Neuronal stem cell (in vitro differentiated cells): ENCODE data around the gene TMEM132E.

ENCODE experiments used
- DNase-seq: peaks from one replicate; pipeline ENCODE4 v3.0.0-alpha.2; 2013; ENCODE audit warnings: low spot score
- H2AFZ ChIP-seq: one replicate; pipeline ENCODE4 v1.6.1; 2013; ENCODE audit warnings: mild to moderate bottlenecking, low read length, inconsistent platforms
- H2AK5ac ChIP-seq: 2 replicates; pipeline ENCODE4 v1.6.1; 2013; ENCODE audit warnings: low read depth, mild to moderate bottlenecking, inconsistent platforms, low read length, moderate library complexity, mixed read lengths
- H2BK120ac ChIP-seq: 2 replicates; pipeline ENCODE4 v1.6.1; 2013; ENCODE audit warnings: low read depth, mild to moderate bottlenecking, inconsistent platforms, low read length, moderate library complexity, mixed read lengths
- H2BK12ac ChIP-seq: one replicate; pipeline ENCODE4 v1.6.1; 2013; ENCODE audit warnings: low read length, inconsistent platforms
- H2BK15ac ChIP-seq: 2 replicates; pipeline ENCODE4 v1.6.1; 2013; ENCODE audit warnings: mild to moderate bottlenecking, low read length, inconsistent platforms, mixed read lengths
- H2BK5ac ChIP-seq: one replicate; pipeline ENCODE4 v1.6.1; 2013; ENCODE audit warnings: inconsistent platforms, mild to moderate bottlenecking, low read length, moderate library complexity
- H3K14ac ChIP-seq: one replicate; pipeline ENCODE4 v1.6.1; 2013; ENCODE audit warnings: low read length, inconsistent platforms
- H3K18ac ChIP-seq: 2 replicates; pipeline ENCODE4 v1.6.1; 2013; ENCODE audit warnings: low read length, inconsistent platforms
- H3K23ac ChIP-seq: 2 replicates; pipeline ENCODE4 v1.6.1; 2013; ENCODE audit warnings: low read depth, mild to moderate bottlenecking, mixed read lengths, low read length, inconsistent platforms; ENCODE audit not compliant: poor library complexity
- H3K27ac ChIP-seq: replicated peaks from 3 replicates; pipeline ENCODE4 v1.5.1; 2013; ENCODE audit warnings: low read length, inconsistent platforms
- H3K27me3 ChIP-seq, 3 experiments: 2 replicates each; pipeline ENCODE4 v1.6.1; 2013; ENCODE audit warnings: low read length in 3 of 3, mild to moderate bottlenecking in 2 of 3, inconsistent platforms in 1 of 3, low read depth in 1 of 3, mixed read lengths in 1 of 3, moderate library complexity in 1 of 3; ENCODE audit not compliant: control insufficient read depth in 3 of 3, insufficient read depth in 3 of 3
- H3K36me3 ChIP-seq, 2 donors: replicated peaks in 1 of 2; 2 replicates each; pipeline ENCODE4 v1.6.1; 2013; ENCODE audit warnings: low read length in 2 of 2; ENCODE audit not compliant: control insufficient read depth in 2 of 2, insufficient read depth in 2 of 2
- H3K4ac ChIP-seq: 2 replicates; pipeline ENCODE4 v1.6.1; 2013; ENCODE audit warnings: inconsistent platforms, mild to moderate bottlenecking, low read length, moderate library complexity
- H3K4me1 ChIP-seq, 2 donors: 1 replicate in 1 of 2; 2 replicates in 1 of 2; pipeline ENCODE4 v1.6.1; 2013; ENCODE audit warnings: low read length in 2 of 2, low read depth in 1 of 2; ENCODE audit not compliant: control insufficient read depth in 2 of 2, insufficient read depth in 1 of 2
- H3K4me2 ChIP-seq: one replicate; pipeline ENCODE4 v1.6.1; 2013; ENCODE audit warnings: mild to moderate bottlenecking, low read length, inconsistent platforms; ENCODE audit not compliant: insufficient read depth, poor library complexity, severe bottlenecking
- H3K4me3 ChIP-seq, 2 donors: 2 replicates each; pipeline ENCODE4 v1.5.1; 2013; ENCODE audit warnings: low read length in 2 of 2, mild to moderate bottlenecking in 2 of 2, inconsistent platforms in 1 of 2, moderate library complexity in 1 of 2
- H3K79me1 ChIP-seq: one replicate; pipeline ENCODE4 v1.6.1; 2013; ENCODE audit warnings: low read depth, mild to moderate bottlenecking, inconsistent platforms, low read length, moderate library complexity
- H3K9ac ChIP-seq: one replicate; pipeline ENCODE4 v1.6.1; 2013; ENCODE audit warnings: mild to moderate bottlenecking, low read depth, low read length, inconsistent platforms; ENCODE audit not compliant: poor library complexity
- H3K9me3 ChIP-seq, 2 donors: replicated peaks in 1 of 2; 2 replicates each; pipeline versions ENCODE3 to v1.6.1; 2013; ENCODE audit warnings: low read length in 2 of 2, mild to moderate bottlenecking in 2 of 2, inconsistent platforms in 1 of 2, low read depth in 1 of 2, mixed read lengths in 1 of 2, moderate library complexity in 1 of 2; ENCODE audit not compliant: control insufficient read depth in 2 of 2, insufficient read depth in 1 of 2
- H4K8ac ChIP-seq: one replicate; pipeline ENCODE4 v1.6.1; 2013; ENCODE audit warnings: low read depth, mild to moderate bottlenecking, inconsistent platforms, low read length, moderate library complexity
- H4K91ac ChIP-seq: one replicate; pipeline ENCODE4 v1.6.1; 2013; ENCODE audit warnings: low read length, low read depth, mild to moderate bottlenecking, inconsistent platforms; ENCODE audit not compliant: poor library complexity
- WGBS, 2 donors: extraction: QIAGEN DNeasy Blood & Tissue Kit; methylation state at CpG; one replicate each; pipeline ENCODE4 v1.1.7; 2013; ENCODE audit warnings: missing lambda C conversion rate in 2 of 2, mixed read lengths in 1 of 2; ENCODE audit not compliant: insufficient read length in 2 of 2, insufficient replicate concordance in 1 of 2; ENCODE audit errors: extremely low coverage in 2 of 2; 5-methylcytosine and 5-hydroxymethylcytosine counted together

TMEM132E gene

DNA sequence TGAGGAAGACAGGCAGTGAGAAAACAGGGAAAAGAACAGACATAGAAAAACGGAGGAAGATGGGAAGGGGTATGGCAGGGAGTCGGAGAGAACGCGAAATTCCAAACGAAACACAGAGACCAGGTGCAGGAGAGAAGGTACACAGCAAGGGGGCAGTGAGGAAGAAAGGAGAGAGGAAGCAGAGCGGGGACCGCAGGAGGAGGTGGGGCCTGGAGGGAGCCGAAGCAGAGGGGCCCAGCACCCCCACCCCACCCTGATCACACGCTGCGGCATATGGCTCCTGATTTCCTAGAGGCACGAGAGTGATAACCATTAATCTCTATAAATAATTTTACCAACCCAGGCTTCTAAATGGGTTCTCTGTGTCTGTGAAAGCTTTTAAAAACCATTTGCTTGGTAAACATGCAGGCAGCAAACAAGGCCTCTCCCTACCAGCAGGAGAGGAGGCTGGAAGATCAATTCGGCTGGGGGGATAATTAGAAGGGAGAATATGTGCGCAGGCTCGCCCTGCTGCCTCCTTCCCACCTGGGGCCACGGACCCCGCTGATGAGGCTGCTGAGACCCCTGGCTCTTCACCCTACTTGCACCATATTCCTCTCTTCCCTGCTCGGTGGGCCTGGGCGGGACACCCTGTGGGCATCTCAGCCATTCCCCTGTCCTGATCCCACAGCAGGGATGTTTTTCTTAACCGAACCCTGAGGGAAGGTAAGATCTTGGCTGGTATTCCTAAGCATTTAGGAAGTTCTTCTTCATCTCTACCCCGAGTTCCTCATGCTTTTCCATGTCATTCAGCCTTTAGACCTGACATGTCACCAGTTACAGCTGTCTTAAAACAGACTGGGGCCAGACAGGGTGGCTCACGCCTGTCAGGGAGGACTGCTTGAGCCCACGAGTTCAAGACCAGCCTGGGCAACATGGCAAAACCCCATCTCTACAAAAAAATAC, 86.7 kb downstream of the TMEM132E start:
- H3K9ac ChIP-seq, result no peak overlapping the region
- H3K4ac ChIP-seq, result no peak overlapping the region
- no peak overlapping the region for H4K91ac ChIP-seq
- no peaks in the 10 kb centered on the region for H3K9me3 ChIP-seq
- H2BK120ac ChIP-seq, result no peak overlapping the region
- H3K27ac ChIP-seq, result no peak overlapping the region
- no peaks in the 10 kb centered on the region for H3K36me3 ChIP-seq
- H3K14ac ChIP-seq, result no peak overlapping the region
- peaks cover 0 to 19% (median 2%) of the 10 kb centered on the region in 3 experiments for H3K27me3 ChIP-seq
- no peak overlapping the region for H3K23ac ChIP-seq
- no peak overlapping the region for H2BK12ac ChIP-seq
- peak overlapping the region; percentile 11 for H3K4me2 ChIP-seq
- H2AK5ac ChIP-seq, result no peak overlapping the region
- no peak overlapping the region for H2BK15ac ChIP-seq
- H3K79me1 ChIP-seq, result no peaks in the 10 kb centered on the region
- H3K18ac ChIP-seq, result peak overlapping the region; percentile 39
- H2BK5ac ChIP-seq, result no peak overlapping the region
- no peak for DNase-seq
- H4K8ac ChIP-seq, result no peak overlapping the region
- H3K4me3 ChIP-seq, result no peak overlapping the region
- peaks cover 0 to 5% of the 10 kb centered on the region in 2 donors for H3K4me1 ChIP-seq
- no peak overlapping the region for H2AFZ ChIP-seq
- WGBS, 2 donors, result no CpG with 5 or more reads among the region's 22 CpGs

DNA sequence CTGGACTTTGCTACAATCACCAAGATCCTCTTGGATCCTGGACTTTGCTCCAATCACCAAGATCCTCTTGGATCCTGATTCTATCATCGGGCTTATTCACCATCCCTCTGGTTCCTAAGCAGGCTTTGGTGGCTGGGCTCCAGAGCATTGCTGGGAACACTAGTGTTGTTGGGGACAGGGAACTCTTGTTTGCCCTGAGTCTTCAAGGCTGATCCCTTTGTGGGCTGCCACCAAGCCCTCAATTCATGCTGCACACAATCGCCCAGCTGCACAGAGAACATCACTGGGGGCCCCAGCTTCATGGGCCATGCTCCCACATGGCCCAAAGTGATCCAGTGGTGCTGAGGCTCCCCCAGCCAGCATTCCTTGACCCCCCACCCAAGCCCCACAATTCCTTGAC, 88.3 kb downstream of the TMEM132E start:
- Histone ChIP-seq H2BK120ac (no peak overlapping the region), H3K9ac (no peak overlapping the region), H2BK15ac (no peak overlapping the region), H3K4ac (no peak overlapping the region), H2AFZ (no peak overlapping the region), H2AK5ac (no peak overlapping the region), H3K4me1 (peaks cover 0 to 5% of the 10 kb centered on the region in 2 donors), H3K36me3 (no peaks in the 10 kb centered on the region), H3K23ac (no peak overlapping the region), H3K79me1 (no peaks in the 10 kb centered on the region), H4K91ac (no peak overlapping the region), H3K4me2 (no peak overlapping the region), H3K9me3 (no peaks in the 10 kb centered on the region), H3K18ac (no peak overlapping the region), H2BK5ac (no peak overlapping the region), H3K14ac (no peak overlapping the region), H3K4me3 (no peak overlapping the region), H3K27ac (no peak overlapping the region), H4K8ac (no peak overlapping the region), H2BK12ac (no peak overlapping the region), H3K27me3 (peaks cover 0 to 22% (median 2%) of the 10 kb centered on the region in 3 experiments)
- no CpG with 5 or more reads among the region's 2 CpGs for WGBS, 2 donors
- no peak for DNase-seq

DNA sequence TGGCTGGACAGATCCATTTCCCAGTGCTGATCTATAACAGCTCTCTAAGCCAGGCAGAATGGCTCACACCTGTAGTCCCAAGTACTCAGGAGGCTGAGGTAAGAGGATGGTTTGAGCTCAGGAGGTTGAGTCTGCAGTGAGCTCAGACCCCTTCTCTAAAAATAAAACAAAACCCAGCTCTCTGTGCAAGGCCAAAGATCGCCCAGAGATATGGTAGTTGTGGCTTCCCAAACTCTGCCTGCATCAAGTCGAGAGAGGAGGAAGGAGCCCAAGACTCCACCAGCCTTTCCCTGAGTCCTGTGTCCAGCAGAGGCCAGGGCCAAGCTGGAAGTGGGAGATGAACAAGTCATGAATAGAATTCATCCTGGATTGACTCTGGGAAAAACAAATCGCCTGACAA, 88.8 kb downstream of the TMEM132E start:
- H3K18ac ChIP-seq, result no peak overlapping the region
- no peak overlapping the region for H2BK12ac ChIP-seq
- no peak overlapping the region for H3K9ac ChIP-seq
- no peak overlapping the region for H2BK15ac ChIP-seq
- no peak overlapping the region for H3K4me2 ChIP-seq
- no peaks in the 10 kb centered on the region for H3K9me3 ChIP-seq
- H3K36me3 ChIP-seq, result no peaks in the 10 kb centered on the region
- no peak overlapping the region for H3K23ac ChIP-seq
- H4K91ac ChIP-seq, result no peak overlapping the region
- H3K4me3 ChIP-seq, result no peak overlapping the region
- H3K4ac ChIP-seq, result no peak overlapping the region
- DNase-seq, result no peak
- peaks cover 0 to 5% of the 10 kb centered on the region in 2 donors for H3K4me1 ChIP-seq
- no peak overlapping the region for H2BK5ac ChIP-seq
- no peak overlapping the region for H4K8ac ChIP-seq
- H3K27me3 ChIP-seq, result peaks cover 0 to 22% (median 2%) of the 10 kb centered on the region in 3 experiments
- no peaks in the 10 kb centered on the region for H3K79me1 ChIP-seq
- no CpG with 5 or more reads among the region's 3 CpGs for WGBS, 2 donors
- H3K14ac ChIP-seq, result no peak overlapping the region
- no peak overlapping the region for H3K27ac ChIP-seq
- no peak overlapping the region for H2AFZ ChIP-seq
- no peak overlapping the region for H2BK120ac ChIP-seq
- H2AK5ac ChIP-seq, result no peak overlapping the region

DNA sequence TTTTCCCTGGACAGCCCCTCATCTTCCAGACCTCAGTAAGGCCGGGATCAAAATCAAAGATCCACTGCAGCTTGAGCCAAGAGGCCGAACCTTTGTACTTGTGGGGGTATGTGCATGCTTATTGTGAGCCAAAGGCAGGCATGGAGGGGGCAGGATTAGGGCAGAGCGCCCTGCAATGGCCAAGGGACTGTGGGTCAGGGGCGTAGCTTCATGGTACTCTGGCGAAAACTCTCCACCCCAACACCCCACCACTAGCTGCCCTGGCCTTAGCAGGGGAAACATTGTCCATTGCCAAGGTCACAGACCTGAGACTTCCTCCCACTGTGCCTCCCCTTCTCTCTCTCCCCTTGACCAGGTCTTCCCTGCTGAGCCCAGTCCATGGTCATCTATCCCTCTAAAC, 90.1 kb downstream of the TMEM132E start:
- Histone ChIP-seq H3K79me1 (no peaks in the 10 kb centered on the region), H2BK5ac (no peak overlapping the region), H4K91ac (no peak overlapping the region), H3K4me3 (no peak overlapping the region), H2AFZ (no peak overlapping the region), H2BK15ac (no peak overlapping the region), H2BK120ac (no peak overlapping the region), H3K36me3 (no peaks in the 10 kb centered on the region), H3K4me2 (no peak overlapping the region), H3K14ac (no peak overlapping the region), H3K9ac (no peak overlapping the region), H3K9me3 (no peaks in the 10 kb centered on the region), H3K4me1 (peaks cover 0 to 5% of the 10 kb centered on the region in 2 donors), H3K18ac (no peak overlapping the region), H4K8ac (no peak overlapping the region), H3K27me3 (peaks cover 0 to 19% (median 0%) of the 10 kb centered on the region in 3 experiments), H3K23ac (no peak overlapping the region), H2AK5ac (no peak overlapping the region), H2BK12ac (no peak overlapping the region), H3K27ac (no peak overlapping the region), H3K4ac (no peak overlapping the region)
- WGBS, 2 donors, result no CpG with 5 or more reads among the region's 5 CpGs
- DNase-seq, result no peak
